HCT116 (cell line): ENCODE measurements around the gene TMEM38B.

Source experiments
- CTCF ChIP-seq, 3 experiments: fragments of 200-600 bp in 1 of 3; sonication (generic) in 1 of 3; IDR thresholded peaks in 2 of 3; conservative IDR thresholded peaks in 1 of 3; 2 replicates each; pipeline ENCODE4 v1.5.1; 2012 to 2017; ENCODE audit warnings: low read depth in 2 of 3, low read length in 2 of 3, antibody characterized with exemption in 1 of 3, borderline replicate concordance in 1 of 3, control low read depth in 1 of 3, mild to moderate bottlenecking in 1 of 3, mixed read lengths in 1 of 3, mixed run types in 1 of 3, moderate library complexity in 1 of 3; ENCODE audit not compliant: insufficient read depth in 1 of 3
- REST ChIP-seq: IDR thresholded peaks from 2 replicates; pipeline ENCODE4 v1.6.1; 2012; ENCODE audit warnings: low read depth
- SP1 ChIP-seq: IDR thresholded peaks from 2 replicates; pipeline ENCODE4 v1.6.1; 2012; ENCODE audit warnings: low read depth

- TF ChIP-seq REST (no peak), CTCF (IDR thresholded peaks at IDR 0.05 in 2 of 3, conservative IDR thresholded peaks at IDR 0.05 in 1 of 3; ENCODE audit: borderline replicate concordance in 1 of 3, insufficient read depth in 1 of 3, low read depth in 2 of 3, low read length in 2 of 3) (no peak), SP1 (no peak)
Observed at GRCh38 chr9:105683688-105684275, 10.6 kb upstream of the TMEM38B start.
